ENCODE results near the gene LSG1. TPM values are rescaled to one million over a fixed set of nuclear protein-coding genes. Genes with fewer than 3 reads are reported as not detected.

The LSG1 gene
- total and polyA plus RNA-seq, 2 of the 13 experiments (the other 11 are each of a cell fraction or from before 2014, with no cell fraction given) = 21.4 to 32.1 TPM

- TF ChIP-seq SP1 (IDR thresholded peaks at IDR 0.05) (no peak), SP1 (CRISPR knock-in tag; IDR thresholded peaks at IDR 0.05) (peak; percentile 92), SOX13 (IDR thresholded peaks at IDR 0.05) (no peak), SOX13 (CRISPR knock-in tag; conservative IDR thresholded peaks at IDR 0.05 in 1 of 2, IDR thresholded peaks at IDR 0.05 in 1 of 2) (peak in 1 of 2 experiments; percentile 14; a peak in 1 of 4 replicates), ARHGAP35 (CRISPR knock-in tag; IDR thresholded peaks at IDR 0.05; ENCODE audit: borderline replicate concordance) (peak; percentile 24; the same call in 1 of the 2 replicates), HNF4G (IDR thresholded peaks at IDR 0.05; ENCODE audit: borderline replicate concordance, low read depth, low read length) (no peak), HNF4G (CRISPR knock-in tag; IDR thresholded peaks at IDR 0.05; ENCODE audit: borderline replicate concordance, low read depth) (no peak; the same call in 1 of the 2 replicates), NFKB2 (CRISPR knock-in tag; IDR thresholded peaks at IDR 0.05; ENCODE audit: borderline replicate concordance) (peak; percentile 60; the same call in 1 of the 2 replicates), SRSF1 (optimal IDR thresholded peaks at IDR 0.05; ENCODE audit: low read depth, low read length) (no peak), ZNF788 (CRISPR knock-in tag; IDR thresholded peaks at IDR 0.05; ENCODE audit: borderline replicate concordance) (peak; percentile 84; the same call in 1 of the 2 replicates), ZNF576 (CRISPR knock-in tag; IDR thresholded peaks at IDR 0.05) (no peak), NR3C1 (CRISPR knock-in tag; IDR thresholded peaks at IDR 0.05) (no peak), HMGA1 (CRISPR knock-in tag; conservative IDR thresholded peaks at IDR 0.05) (no peak), ZNF530 (CRISPR knock-in tag; IDR thresholded peaks at IDR 0.05; ENCODE audit: low read depth) (no peak), ZNF138 (CRISPR knock-in tag; IDR thresholded peaks at IDR 0.05; ENCODE audit: low read depth) (peak; percentile 59; the same call in 1 of the 2 replicates), PLSCR1 (CRISPR knock-in tag; IDR thresholded peaks at IDR 0.05; ENCODE audit: borderline replicate concordance) (no peak), ZNF512 (CRISPR knock-in tag; IDR thresholded peaks at IDR 0.05) (no peak), RNF219 (CRISPR knock-in tag; IDR thresholded peaks at IDR 0.05) (no peak), MZF1 (CRISPR knock-in tag; IDR thresholded peaks at IDR 0.05; ENCODE audit: borderline replicate concordance) (no peak), ZBTB37 (CRISPR knock-in tag; IDR thresholded peaks at IDR 0.05) (no peak)
These were observed at the start of gene LSG1 (continued) for GRCh38 chr3:194671900-194672808.

All from HepG2 (cell line).